ENCODE measurements around the gene PPIH. TPM values are rescaled to one million over a fixed set of nuclear protein-coding genes. Genes with fewer than 3 reads are reported as not detected.

PPIH gene
- polyA plus RNA-seq, 1 experiment, result 36.1 TPM

DNA sequence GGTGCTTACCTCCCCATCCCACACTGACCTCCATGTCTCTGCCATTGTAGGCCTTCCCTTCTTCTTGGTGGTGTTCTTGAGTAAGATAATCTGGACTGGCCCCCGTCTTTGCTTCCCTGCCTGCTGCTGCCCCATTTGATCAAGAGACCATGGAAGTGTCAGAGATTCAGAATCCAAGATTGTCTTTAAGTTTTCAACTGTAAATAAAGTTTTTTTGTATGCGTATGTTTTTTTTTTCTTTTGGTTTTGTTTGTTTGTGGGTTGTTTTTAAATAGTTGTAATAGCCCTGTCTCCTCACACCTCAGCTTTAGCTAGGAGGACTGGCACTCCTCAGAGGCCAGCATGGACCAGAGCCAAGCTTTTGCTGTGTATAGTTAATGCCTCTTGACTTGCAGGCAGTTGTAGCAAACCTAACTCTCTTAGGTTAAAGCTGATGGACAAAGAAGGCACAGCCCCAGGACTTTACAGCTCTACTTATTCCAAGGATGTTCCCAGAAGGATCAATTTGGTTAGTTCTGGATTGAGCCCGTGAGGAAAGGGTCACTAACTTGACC is 18.4 kb downstream of the PPIH start:
- TF ChIP-seq, protein P1, sequence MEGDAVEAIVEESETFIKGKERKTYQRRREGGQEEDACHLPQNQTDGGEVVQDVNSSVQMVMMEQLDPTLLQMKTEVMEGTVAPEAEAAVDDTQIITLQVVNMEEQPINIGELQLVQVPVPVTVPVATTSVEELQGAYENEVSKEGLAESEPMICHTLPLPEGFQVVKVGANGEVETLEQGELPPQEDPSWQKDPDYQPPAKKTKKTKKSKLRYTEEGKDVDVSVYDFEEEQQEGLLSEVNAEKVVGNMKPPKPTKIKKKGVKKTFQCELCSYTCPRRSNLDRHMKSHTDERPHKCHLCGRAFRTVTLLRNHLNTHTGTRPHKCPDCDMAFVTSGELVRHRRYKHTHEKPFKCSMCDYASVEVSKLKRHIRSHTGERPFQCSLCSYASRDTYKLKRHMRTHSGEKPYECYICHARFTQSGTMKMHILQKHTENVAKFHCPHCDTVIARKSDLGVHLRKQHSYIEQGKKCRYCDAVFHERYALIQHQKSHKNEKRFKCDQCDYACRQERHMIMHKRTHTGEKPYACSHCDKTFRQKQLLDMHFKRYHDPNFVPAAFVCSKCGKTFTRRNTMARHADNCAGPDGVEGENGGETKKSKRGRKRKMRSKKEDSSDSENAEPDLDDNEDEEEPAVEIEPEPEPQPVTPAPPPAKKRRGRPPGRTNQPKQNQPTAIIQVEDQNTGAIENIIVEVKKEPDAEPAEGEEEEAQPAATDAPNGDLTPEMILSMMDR (IDR thresholded peaks at IDR 0.05; ENCODE audit: low read depth, low read length), result no peak
- H3K9me3 ChIP-seq (ENCODE audit: control insufficient read depth, insufficient read depth, low read length), result no peaks in the 10 kb centered on the region
- POLR2A ChIA-PET, result no interaction called here

DNA sequence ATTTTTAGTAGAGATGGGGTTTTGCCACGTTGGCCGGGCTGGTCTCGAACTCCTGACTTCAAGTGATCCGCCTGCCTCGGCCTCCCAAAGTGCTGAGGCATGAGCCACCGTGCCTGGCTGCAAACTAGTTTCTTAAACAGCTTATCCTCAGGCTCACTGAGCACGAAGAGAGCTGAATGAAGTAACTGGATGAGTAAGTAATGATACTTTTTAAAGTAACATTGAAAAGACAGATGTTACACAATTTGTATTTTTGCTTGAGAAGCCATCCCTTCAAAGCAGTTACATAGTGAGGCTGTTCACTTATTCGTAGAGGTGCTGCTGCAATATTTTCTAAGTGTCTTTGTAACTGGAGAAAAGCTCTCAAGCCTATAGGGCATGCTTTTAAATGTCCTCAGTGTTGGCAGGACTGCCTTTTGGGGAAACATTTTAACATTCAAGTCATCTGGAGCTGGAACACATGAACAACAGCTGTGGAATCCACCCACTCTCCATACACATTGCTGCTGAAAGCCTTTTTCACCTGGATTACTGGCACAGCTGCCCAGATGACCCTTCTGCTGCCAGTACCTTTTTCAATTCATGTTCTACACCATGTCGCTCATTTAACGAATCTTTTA is 21.3 kb downstream of the PPIH start:
- Histone ChIP-seq H3K27me3 (ENCODE audit: control insufficient read depth, insufficient read depth, low read length) (no peaks in the 10 kb centered on the region), H3K4me3 (ENCODE audit: low read depth, low read length) (no peak overlapping the region), H3K27ac (ENCODE audit: low read depth, low read length) (no peak overlapping the region), H3K9me3 (ENCODE audit: control insufficient read depth, insufficient read depth, low read length) (no peaks in the 10 kb centered on the region)
- DNase-seq (ENCODE audit: low read depth, low spot score), result no peak
- TF ChIP-seq, protein P1 (IDR thresholded peaks at IDR 0.05; ENCODE audit: low read depth, low read length), result no peak
- POLR2A ChIA-PET, result no interaction called here
- CTCF ChIA-PET, result no interaction called here

More for the DNA sequence above, 18.4 kb downstream of the PPIH start:
- no peak for DNase-seq (ENCODE audit: low read depth, low spot score)
- Histone ChIP-seq H3K4me3 (ENCODE audit: low read depth, low read length) (no peak overlapping the region), H3K27ac (ENCODE audit: low read depth, low read length) (no peak overlapping the region), H3K27me3 (ENCODE audit: control insufficient read depth, insufficient read depth, low read length) (no peaks in the 10 kb centered on the region)
- CTCF ChIA-PET, result no interaction called here

DNA sequence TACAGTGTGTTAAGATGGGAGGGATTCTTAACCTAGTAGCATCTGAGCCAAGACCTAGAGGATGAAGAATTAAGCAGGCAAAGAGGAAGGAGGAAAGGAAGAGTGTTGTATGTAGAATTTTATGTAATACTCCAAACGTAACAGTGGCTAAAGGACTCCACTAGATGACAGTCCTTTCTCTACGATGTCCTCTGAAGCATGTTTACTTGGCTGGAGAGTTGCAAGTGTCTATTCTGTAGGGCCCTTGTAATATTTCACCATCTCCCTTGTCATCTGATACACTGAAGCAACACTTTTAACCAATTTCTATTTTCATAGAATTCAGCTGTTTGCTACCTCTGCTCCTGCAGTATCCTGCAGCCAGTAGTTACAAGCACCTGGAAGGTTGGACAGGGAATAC is 21.8 kb downstream of the PPIH start:
- TF ChIP-seq, protein P1 (IDR thresholded peaks at IDR 0.05; ENCODE audit: low read depth, low read length), result no peak
- H3K27ac ChIP-seq (ENCODE audit: low read depth, low read length), result no peak overlapping the region
- ChIA-PET POLR2A (no interaction called here), CTCF (no interaction called here)
- H3K27me3 ChIP-seq (ENCODE audit: control insufficient read depth, insufficient read depth, low read length), result no peaks in the 10 kb centered on the region
- DNase-seq (ENCODE audit: low read depth, low spot score), result no peak
- no peaks in the 10 kb centered on the region for H3K9me3 ChIP-seq (ENCODE audit: control insufficient read depth, insufficient read depth, low read length)
- H3K4me3 ChIP-seq (ENCODE audit: low read depth, low read length), result no peak overlapping the region

DNA sequence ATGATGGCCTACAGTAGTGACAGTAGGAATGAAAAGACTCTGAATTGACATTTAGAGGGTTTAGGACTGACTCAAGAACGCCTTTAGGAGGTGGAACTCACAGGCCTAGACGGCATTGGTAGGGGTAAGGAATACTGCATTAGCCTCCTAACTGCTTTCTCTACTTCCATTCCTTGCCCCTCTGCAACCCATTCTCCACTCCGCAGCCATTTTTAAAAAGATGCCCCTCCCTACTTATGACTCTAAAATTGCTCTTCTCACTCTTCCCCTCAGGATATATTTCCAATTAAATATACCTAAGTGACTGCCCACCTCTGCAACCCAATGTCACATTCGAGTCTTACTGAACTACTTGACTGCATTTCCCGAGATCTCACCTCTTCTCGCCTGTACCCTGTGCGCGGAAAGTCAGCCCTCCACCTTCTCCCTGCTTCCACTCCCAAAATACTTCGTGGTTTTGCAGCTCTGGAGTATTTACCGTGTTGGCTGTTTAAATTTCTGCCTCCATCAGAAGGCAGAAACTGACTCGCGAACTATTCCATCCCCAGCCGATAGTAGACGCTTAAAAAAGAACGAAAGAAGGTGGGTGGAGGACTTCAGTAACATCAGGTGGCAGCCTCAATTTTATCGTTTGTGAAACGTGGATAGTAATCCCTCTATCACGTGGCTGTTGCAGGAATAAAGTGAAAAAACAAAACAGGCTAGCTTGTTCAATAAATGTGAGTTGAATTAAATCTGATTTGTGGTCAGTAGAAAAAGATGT is 22.9 kb downstream of the PPIH start:
- TF ChIP-seq, protein P1 (IDR thresholded peaks at IDR 0.05; ENCODE audit: low read depth, low read length), result no peak
- CTCF ChIA-PET, result interaction anchor here (0.7 to 1.2 kb wide), 2 partner anchors 85 to 613 kb away, joined by 3 read pairs; no protein-coding TSS in a partner anchor
- Histone ChIP-seq H3K4me3 (ENCODE audit: low read depth, low read length) (peak overlapping the region; percentile 88), H3K27me3 (ENCODE audit: control insufficient read depth, insufficient read depth, low read length) (no peaks in the 10 kb centered on the region), H3K9me3 (ENCODE audit: control insufficient read depth, insufficient read depth, low read length) (no peaks in the 10 kb centered on the region), H3K27ac (ENCODE audit: low read depth, low read length) (peak overlapping the region; percentile 93)
- POLR2A ChIA-PET, result interaction anchor here (2.7 to 3.6 kb wide), 2 partner anchors 23 to 86 kb away, joined by 14 to 32 read pairs; partner anchors contain the start of genes C1orf50, P3H1 and PPIH
- no peak for DNase-seq (ENCODE audit: low read depth, low spot score)
